Left ventricle myocardium inferior (tissue), 1 donor: ENCODE results near the gene HAUS6. TPM values are rescaled to one million over a fixed set of nuclear protein-coding genes. Genes with fewer than 3 reads are reported as not detected.
"Not testable (repeated sequence)": the region's sequence is repeated elsewhere in the genome, so short reads cannot be mapped to it uniquely, and the experiment has no call there.

ENCODE experiments used
- DNase-seq: peaks from one replicate; pipeline ENCODE4 v3.0.0-alpha.2; 2020
- H3K27ac ChIP-seq: fragments of 200-600 bp; replicated peaks from 2 replicates; pipeline ENCODE4 v1.8.0; 2021
- H3K27me3 ChIP-seq: fragments of 200-600 bp; 2 replicates; pipeline ENCODE4 v1.8.0; 2021; ENCODE audit warnings: low read depth
- H3K36me3 ChIP-seq: fragments of 200-600 bp; 2 replicates; pipeline ENCODE4 v1.8.0; 2021
- H3K4me1 ChIP-seq: fragments of 200-600 bp; 2 replicates; pipeline ENCODE4 v1.8.0; 2021
- H3K4me3 ChIP-seq: fragments of 200-600 bp; 2 replicates; pipeline ENCODE4 v1.8.0; 2021; ENCODE audit warnings: mild to moderate bottlenecking, moderate library complexity
- H3K9me3 ChIP-seq: fragments of 200-600 bp; replicated peaks from 2 replicates; pipeline ENCODE4 v1.8.0; 2021
- intact Hi-C: fragments of 100-400 bp; cut with micrococcal nuclease; formaldehyde crosslinking; loops from one replicate; pipeline ENCODE4 v1.11.0; 2022
- total RNA-seq: library from RNA; stranded (reverse); fragmentation: NEBNext Ultra II Directional; extraction: Animal tissue kit (Norgen Biotek cat#: 25700); gene quantifications from one replicate; pipeline ENCODE4 v1.2.1, GENCODE V29; 2021
- TF ChIP-seq, protein P1 (sequence below): fragments of 200-600 bp; IDR thresholded peaks from 2 replicates; pipeline ENCODE4 v1.8.0; 2021; ENCODE audit warnings: antibody characterized with exemption, mild to moderate bottlenecking, borderline replicate concordance
- donor health status: DM: no; HTN: yes; CAD: no; lungs with severe emphysema.

Gene HAUS6
- total RNA-seq, 1 donor from 2014 or later: 5.6 TPM

DNA sequence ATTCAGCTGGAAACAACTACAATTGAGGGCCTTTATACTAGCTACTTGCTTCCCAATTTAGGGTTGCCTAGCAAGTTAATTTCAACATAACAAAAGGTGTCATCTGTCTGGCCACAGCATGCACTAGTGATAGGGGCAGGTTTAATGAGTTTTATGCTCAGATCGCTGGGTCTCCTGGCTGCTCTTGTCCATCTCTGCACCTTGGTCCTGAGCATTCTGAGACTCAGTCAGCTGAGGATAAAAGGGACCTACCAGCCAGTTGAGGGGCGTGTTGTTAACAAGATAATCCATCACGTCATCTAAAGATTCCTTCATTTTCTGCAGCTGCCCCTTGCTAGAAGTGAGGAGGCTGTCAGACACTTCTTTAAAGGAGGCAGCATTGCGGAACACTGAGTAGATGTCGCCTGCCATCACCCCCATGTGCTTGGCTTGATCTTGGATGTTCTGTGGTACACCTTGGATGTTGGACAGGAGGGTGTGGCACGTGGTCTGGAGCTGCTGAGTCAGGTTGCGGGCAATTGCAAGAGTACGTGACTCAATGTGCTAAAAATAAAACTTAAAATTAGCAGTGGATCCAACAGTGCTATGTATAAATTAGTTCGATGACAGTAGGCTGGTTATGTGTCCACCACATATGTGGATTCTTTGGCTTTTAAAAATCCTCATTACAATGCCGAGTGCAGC lies 13.5 kb upstream of the HAUS6 start:
- Histone ChIP-seq H3K36me3 (peaks cover 76% of the 10 kb centered on the region), H3K4me3 (no peak overlapping the region)

DNA sequence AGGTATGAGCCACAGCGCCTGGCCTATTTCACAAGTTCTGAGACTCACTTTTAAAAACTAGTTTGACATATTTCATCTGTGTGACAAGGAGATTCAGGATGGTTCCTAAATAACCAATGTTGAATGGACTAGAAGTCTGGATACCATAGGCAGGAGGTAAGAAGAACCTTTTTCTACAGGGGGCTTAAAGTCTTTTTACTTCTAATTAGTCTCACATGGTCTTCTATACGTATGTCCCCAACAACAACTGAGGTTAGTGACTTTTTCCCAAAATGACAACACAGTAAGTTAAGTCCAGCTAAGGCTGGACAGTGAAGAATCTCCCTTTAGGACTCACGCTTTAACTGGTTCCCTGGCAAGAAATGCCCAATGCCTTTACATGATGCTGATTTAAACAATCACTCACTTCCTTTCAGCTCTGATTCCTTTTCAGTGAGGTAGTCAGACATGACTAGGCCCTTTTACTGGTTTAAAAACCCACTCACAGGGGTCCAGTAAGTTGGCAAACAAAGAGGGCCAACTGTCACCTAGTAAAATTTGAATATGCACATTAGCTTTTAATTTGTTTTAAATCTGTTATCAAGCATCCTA lies 12.1 kb upstream of the HAUS6 start:
- peaks cover 39% of the 10 kb centered on the region for H3K4me1 ChIP-seq
- no peak for DNase-seq
- H3K36me3 ChIP-seq: peaks cover 70% of the 10 kb centered on the region
- H3K9me3 ChIP-seq: no peaks in the 10 kb centered on the region
- no peak overlapping the region for H3K4me3 ChIP-seq
- no peak overlapping the region for H3K27ac ChIP-seq
- H3K27me3 ChIP-seq: no peaks in the 10 kb centered on the region
- TF ChIP-seq, protein P1, sequence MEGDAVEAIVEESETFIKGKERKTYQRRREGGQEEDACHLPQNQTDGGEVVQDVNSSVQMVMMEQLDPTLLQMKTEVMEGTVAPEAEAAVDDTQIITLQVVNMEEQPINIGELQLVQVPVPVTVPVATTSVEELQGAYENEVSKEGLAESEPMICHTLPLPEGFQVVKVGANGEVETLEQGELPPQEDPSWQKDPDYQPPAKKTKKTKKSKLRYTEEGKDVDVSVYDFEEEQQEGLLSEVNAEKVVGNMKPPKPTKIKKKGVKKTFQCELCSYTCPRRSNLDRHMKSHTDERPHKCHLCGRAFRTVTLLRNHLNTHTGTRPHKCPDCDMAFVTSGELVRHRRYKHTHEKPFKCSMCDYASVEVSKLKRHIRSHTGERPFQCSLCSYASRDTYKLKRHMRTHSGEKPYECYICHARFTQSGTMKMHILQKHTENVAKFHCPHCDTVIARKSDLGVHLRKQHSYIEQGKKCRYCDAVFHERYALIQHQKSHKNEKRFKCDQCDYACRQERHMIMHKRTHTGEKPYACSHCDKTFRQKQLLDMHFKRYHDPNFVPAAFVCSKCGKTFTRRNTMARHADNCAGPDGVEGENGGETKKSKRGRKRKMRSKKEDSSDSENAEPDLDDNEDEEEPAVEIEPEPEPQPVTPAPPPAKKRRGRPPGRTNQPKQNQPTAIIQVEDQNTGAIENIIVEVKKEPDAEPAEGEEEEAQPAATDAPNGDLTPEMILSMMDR: no peak
- intact Hi-C loops: no loop called here

More for the DNA sequence above, 13.5 kb upstream of the HAUS6 start:
- peak; percentile 60 for DNase-seq
- TF ChIP-seq, protein P1: no peak
- Histone ChIP-seq H3K27ac (peak overlapping the region; percentile 65), H3K27me3 (no peaks in the 10 kb centered on the region), H3K4me1 (peaks cover 44% of the 10 kb centered on the region), H3K9me3 (no peaks in the 10 kb centered on the region)
- intact Hi-C loops: no loop called here

DNA sequence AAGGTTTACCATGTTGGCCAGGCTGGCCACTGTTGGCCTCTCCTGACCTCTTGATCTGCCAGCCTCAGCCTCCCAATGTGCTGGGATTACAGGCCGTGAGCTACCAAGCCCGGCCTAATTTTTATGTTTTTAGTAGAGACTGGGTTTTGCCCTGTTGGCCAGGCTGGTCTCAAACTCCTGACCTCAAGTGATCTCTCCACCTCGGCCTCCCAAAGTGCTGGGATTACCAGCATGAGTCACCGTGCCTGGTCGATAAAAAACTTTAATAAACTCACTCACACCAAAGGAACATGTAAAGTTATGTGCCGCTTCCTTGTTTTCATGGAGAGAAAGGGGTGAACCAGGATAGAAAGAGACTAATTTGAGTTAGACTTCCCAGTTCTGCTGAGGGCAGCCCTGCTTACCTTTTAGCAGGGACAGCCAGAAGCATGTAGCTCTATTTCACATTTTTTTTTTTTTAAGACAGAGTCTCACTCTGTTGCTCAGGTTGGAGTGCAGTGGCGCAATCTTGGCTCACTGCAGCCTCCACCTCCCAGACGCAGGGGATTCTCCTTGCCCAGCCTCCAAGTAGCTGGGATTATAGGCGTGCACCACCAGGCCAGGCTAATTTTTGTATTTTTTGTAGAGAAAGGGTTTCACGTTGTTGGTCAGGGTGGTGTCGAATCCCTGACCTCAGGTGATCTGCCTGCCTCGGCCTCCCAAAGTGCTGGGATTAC lies 11.4 kb upstream of the HAUS6 start:
- intact Hi-C loops: no loop called here
- Histone ChIP-seq H3K27ac (no peak overlapping the region), H3K36me3 (peaks cover 63% of the 10 kb centered on the region)

DNA sequence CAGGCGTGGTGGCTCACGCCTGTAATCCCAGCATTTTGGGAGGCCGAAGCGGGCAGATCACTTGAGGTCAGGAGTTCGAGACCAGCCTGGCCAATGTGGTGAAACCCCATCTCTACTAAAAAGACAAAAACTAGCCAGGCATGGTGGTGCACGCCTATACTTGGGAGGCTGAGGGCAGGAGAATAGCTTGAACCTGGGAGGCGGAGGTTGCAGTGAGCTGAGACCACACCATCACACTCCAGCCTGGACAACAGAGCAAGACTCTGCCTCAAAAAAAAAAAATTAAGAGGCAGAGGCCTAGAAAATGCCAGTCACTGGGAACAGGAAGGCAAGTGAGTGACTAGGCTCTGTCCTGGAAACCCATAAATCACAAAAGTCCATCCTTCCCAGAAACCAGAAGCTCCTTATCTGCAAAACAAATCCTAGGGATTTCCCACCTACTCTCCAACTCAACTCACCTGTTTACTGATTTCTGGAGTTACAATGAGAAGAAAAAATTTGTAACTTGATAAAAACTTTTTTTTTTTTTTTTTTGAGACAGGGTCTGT lies 10.4 kb upstream of the HAUS6 start:
- H3K27ac ChIP-seq, intact Hi-C loops, H3K27me3 ChIP-seq, H3K9me3 ChIP-seq, H3K4me3 ChIP-seq, DNase-seq: not testable (repeated sequence)
- Histone ChIP-seq H3K4me1 (peaks cover 23% of the 10 kb centered on the region), H3K36me3 (peaks cover 58% of the 10 kb centered on the region)

More for the DNA sequence above, 11.4 kb upstream of the HAUS6 start:
- Histone ChIP-seq H3K4me3 (no peak overlapping the region), H3K9me3 (no peaks in the 10 kb centered on the region), H3K27me3 (no peaks in the 10 kb centered on the region), H3K4me1 (peaks cover 32% of the 10 kb centered on the region)
- TF ChIP-seq, protein P1: no peak
- DNase-seq: no peak

DNA sequence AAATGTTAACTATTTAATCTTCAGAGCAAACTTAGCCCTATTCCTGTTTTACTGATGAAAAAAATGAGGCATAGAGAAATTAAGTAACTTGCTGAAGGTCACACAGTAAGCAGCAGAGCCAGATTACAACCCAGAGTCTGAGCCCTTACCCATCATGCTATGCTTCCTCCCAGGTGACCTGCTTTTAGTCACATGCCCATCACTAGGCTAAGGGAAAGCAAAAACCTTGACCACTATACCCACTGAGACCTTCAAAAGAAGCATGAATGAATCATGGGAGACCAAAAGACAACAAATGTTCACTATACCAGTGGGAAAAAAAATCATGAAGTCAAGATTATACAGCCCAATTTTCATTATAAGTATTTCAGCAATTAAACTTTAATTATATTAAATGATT lies 5.3 kb upstream of the HAUS6 start:
- DNase-seq: no peak
- no peaks in the 10 kb centered on the region for H3K27me3 ChIP-seq
- H3K36me3 ChIP-seq: peaks cover 21% of the 10 kb centered on the region
- intact Hi-C loops: loop anchor here (10.0 kb wide), 2 partner anchors 67 to 347 kb away; no protein-coding TSS in a partner anchor
- no peak overlapping the region for H3K27ac ChIP-seq
- peaks cover 3% of the 10 kb centered on the region for H3K4me1 ChIP-seq
- TF ChIP-seq, protein P1: no peak
- no peak overlapping the region for H3K4me3 ChIP-seq
- H3K9me3 ChIP-seq: no peaks in the 10 kb centered on the region
